ENCODE results near the gene PRKN.

PRKN gene

DNA sequence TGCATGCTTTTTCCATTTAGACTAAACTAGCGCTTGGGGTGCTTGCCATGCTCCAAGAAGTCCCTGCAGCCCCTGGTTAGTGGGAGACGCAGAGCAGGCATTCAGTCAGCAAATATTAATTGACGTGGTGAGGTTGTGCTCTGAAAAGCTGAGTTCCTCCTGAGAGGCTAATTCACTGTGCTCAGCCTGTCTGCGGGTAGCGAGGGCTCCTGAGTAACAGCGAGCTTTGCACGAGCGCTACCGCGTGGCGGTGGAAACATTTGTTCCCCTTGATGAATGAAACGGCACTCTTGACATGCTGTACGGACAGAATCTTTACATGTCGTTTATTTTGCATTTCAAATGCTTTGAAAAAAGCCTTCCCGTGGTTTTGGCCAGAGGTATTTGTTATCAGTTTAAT is 1283.1 kb downstream of the PRKN start:
- DNase-seq (ENCODE audit: low spot score): no peak

- no peak for DNase-seq (ENCODE audit: low spot score)
These were observed 1283.7 kb downstream of the PRKN start for GRCh38 chr6:161443848-161444247.

DNA sequence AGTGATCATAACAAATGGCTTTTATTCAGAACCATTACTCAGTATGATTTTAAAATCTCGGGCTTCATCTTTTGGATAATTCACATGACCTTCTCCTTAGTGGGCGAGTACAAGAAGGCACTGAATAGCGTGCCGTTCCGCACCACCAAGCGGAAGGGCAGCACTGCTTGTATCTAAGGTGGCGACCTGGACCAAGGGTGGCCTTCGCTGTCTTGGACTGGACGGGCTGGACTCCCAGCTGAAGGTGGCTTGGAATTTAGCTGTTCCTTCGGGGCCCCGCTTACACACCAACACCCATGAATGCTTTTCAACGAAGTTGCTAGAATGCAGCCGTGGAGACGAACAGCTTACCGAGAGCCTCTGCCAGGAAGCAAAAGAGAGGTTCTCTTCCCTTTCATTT is 1285.1 kb downstream of the PRKN start:
- DNase-seq (ENCODE audit: low spot score): no peak

- no peak for DNase-seq (ENCODE audit: low spot score)
These were observed 1287.3 kb downstream of the PRKN start for GRCh38 chr6:161440299-161440698.

DNA sequence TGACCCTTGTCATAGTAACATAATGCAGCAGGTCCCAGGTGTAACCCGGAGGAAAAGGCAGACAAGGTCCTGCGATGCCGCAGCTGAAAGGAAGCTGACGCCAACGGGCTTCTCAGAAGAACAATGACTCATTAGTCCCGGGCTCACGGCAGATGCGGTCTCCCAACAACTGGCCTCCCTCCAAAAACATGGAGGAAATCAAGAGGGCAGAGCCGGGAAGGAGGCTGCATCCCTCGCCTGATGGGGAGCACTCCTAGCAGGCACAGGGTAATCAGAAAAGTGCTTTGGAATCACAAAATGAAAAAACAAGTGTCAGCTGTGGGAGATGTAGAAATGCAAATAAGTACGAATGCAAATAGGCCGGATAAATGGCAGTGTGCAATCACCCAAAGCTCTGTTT is 1288.5 kb downstream of the PRKN start:
- DNase-seq (ENCODE audit: low spot score): no peak

DNA sequence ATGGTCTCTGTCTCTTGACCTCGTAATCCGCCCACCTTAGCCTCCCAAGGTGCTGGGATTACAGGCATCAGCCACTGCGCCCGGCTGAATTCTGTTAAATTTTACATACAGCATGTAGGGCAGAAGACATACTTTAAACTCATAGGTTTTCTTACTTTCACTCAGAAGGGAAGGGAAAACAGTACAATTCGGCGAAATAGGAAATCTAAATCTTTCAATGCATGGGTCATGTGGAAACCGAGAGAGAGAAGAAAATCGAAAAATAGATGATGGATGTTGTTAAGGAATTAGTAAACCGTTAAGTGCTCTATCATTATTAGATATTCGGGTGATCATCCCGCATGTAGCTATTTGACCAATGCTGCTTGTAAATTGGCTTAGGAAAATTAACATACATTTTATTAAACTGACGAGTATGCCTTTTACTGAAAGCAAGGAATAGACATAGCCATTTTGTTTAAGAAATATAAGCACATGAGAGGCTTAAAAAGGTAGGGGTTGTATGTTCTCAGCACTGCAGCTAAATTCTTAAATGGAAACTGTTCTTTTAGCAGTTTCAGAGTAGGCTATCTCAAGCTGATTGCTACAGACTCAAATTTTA is 1289.0 kb downstream of the PRKN start:
- no peak for DNase-seq (ENCODE audit: low spot score)

DNA sequence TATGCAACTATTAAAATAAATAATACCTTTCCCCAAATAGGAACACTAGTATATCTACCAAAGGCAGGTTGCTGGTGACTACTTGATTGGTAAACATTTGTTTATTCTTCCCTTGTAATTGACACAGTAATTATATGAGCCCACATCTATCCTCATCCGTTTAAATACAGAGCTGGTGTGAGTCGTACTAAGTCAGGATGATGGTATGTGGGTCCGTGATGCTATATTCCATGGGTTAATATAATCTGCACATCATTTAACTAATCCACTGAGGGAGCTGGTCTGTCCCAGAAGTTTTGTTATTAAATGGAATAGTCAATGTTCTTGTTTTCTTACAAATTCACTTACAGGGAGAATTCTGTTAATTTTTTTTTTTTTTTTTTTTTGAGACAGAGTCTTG is 1289.7 kb downstream of the PRKN start:
- DNase-seq (ENCODE audit: low spot score): no peak

DNA sequence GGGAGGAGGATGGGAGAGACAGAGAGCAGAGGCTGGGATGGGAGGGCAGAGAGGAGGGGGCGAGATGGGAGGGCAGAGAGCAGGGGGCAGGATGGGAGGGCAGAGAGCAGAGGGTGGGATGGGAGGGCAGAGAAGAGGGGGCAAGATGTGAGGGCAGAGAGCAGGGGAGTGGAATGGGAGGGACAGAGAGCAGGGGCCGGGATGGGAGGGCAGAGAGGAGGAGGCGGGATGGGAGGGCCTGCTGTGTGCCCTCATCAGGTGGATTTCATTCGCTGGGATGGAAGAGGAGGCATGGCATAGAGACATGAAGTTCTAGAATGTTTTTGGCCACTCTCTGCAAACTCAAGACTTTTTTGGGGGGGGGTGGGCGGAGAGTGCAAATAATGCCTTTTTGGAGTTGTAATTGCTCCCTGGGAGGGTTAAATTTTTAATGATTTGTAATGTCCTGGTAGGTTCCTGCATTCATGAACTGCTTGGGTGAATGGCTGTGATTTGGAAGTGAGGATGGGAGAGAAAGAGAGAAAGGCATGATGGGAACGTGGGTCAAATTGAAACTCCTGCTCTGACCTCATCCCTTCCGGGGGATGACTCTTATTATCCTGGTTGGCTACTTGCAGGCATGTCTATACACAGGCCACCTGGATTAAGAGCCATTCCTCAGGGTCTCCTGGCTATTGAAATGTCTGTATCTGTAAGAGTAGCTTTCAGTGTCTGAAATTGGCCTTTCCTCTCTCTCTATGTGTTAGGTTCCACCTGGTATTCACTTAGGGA is 1291.3 kb downstream of the PRKN start:
- no peak for DNase-seq (ENCODE audit: low spot score)

DNA sequence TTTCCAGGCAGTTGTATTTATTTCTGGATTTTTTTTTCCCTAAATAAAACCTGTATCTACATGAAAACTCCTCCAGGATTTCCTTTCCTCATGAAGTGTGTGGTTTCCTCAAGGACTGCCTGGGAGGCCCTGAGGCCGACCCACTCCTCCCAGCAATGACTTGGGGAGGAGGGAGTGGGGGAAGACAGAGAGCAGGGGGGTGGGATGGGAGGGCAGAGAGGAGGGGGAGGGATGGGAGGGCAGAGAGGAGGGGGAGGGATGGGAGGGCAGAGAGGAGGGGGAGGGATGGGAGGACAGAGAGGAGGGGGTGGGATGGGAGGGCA is 1291.9 kb downstream of the PRKN start:
- no peak for DNase-seq (ENCODE audit: low spot score)

DNA sequence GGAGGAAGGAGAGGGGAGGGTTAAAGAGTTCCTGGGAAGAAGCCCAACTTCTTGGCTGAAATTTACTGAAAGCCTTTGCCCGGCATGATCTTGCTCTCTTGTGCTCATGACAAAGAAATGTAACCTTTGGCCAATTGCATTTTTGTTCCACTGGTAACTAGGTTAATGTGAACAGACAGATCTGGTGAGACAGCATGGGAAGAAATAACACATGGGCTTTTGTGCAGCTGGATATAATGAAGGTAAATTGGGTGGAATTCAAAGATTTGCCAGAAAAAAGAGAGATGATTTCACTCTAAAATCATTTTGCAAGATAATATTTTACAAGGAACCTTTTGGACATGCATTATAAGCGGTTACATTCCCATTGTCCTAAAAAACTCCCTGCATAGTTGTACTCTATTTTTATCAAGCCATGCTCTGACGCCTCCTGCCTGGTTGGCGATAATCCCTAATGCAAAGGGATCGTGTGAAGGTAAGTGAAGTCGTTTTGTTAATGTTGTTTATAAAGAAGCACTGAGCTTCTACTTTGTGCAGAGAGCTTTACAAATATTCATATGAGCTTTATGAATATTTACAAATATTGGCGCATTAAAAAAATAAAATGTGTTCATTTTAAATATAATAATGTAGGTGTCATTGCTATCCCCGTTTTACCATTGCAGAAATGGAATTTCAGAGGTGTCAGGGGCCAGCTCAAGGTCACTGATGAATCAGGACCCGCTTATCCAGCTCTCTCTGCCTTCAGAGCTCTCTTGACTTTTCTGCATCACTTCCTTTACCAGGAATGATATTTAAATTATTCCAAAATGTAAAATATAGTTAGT is 1292.4 kb downstream of the PRKN start:
- DNase-seq (ENCODE audit: low spot score): no peak

DNA sequence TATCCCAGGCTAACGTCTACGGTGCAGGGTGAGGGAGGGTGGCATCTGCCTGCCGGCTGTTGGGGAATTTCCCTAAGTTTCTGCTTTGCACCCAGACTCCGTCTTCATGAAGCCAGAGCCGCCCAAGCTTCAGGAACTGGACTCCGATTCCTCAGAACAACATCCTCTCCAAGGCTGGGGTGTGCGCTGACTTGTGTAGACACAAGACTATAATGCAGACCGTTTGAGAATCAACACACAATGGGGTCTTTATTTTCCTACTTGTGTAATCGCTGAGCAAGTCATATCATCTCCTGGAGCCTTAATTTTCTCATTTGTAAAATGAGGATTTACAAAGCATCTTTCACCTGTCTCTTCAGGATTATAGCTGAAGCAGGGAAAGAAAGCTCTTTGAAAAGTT is 1293.2 kb downstream of the PRKN start:
- DNase-seq (ENCODE audit: low spot score): no peak

- no peak for DNase-seq (ENCODE audit: low spot score)
These were observed 1295.0 kb downstream of the PRKN start for GRCh38 chr6:161432546-161432945.

- DNase-seq (ENCODE audit: low spot score): no peak
These were observed 1297.6 kb downstream of the PRKN start for GRCh38 chr6:161429921-161430490.

DNA sequence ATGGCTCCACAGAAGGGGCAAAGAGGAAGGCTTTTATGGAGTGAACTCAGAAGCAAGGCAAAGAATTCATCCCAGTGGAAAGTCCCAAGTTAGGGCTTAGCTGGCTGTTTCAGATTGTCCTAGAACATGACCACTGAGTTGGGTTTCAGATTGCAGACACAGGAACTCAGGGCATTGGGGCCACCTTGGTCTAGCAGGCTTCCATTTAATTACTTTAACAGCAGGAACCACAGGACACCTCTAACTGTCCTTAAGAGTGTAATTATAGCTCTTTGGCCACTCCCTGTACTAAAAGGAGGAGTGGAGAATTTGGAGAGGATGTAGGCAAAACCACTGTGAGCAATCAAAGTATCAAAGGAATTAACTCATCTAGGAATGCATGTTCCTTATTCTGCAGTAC is 1303.1 kb downstream of the PRKN start:
- DNase-seq (ENCODE audit: low spot score): no peak

GRCh38 chr6:161422710-161423680 is 1304.6 kb downstream of the PRKN start:
- no peak for DNase-seq (ENCODE audit: low spot score)

DNA sequence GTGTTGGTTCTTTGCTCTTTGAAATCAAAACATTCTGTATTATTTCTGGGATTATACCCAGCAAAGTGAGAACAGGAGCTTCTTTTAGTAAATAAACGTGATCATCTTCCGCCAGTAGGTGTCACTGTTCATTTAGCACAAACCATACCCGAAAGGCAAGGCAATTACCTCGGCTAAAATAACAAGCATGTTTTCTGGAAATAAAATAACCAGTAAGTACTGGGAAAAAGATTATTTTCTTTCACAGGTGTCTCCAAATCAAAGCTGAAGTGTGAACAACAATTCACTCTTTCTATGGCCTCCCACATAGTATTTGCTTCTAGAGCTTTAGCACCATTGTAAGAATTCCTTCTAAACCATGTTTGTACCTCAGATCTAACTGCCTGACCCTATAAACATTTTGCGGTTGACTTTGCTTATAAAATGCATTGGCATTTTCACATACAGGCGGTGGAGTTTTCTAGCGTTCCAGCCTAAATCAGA is 1309.1 kb downstream of the PRKN start:
- peak; percentile 35 for DNase-seq (ENCODE audit: low spot score)

DNA sequence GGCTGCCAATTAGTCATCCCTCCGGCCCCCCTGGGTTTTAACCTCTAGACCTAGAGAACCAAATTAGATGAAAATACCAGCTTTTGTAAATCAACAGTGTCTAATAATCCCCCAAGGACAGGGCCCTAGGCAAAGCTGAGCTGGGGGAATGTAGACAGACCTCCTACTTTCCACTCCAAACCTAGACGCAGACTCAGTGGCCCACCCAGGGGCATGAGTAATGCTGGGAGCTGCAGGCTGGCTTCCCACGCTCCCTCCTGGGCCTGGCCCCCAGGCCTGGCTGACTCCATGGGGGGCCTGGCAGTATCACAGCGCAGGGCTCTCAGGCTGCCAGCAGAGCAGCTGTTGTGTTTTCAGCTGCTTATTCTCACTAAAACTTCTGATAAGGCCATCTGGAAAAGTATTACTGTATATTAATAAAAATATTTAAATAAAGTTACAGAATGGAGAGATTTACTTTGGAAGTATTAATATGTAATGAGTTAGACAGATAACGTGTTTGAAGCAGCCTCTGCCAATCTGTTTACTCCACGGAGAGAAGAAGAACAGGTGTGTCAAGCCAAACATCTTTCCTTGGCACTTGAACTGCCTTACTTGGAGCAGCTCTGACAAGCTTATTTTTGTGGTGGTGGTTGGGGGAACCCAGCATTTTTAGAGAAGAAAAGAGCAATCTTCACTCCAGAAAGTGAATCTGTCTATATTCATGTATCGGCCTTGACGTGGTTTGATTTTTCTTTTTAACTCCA is 1309.7 kb downstream of the PRKN start:
- no peak for DNase-seq (ENCODE audit: low spot score)

DNA sequence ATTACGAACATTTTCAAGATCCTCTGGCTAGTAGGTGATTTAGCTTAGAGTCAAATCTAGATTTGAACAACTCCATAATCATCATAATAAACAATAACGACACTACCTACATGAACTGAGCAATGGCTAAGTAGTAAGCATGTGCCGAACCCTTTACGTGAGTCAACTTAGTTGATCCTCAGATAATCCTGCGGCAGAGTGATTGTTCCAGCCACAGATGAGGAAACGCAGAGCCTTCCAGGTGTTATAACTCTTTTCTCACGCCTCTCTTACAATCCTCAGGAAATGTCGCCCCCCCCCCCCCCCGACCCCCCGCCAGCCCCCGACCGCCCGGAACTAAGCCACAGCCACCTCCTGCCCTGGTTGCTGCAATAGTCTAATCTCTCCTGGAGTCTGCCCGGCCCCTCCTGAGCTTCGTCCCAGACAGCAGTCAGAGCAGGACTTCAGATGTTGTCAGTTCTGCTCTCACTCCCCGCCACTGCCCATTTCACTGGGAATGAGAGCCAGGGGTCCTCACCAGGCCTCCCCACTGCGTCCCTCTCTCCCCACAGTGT is 1312.2 kb downstream of the PRKN start:
- DNase-seq (ENCODE audit: low spot score): no peak

GRCh38 chr6:161414707-161415106 is 1312.9 kb downstream of the PRKN start:
- DNase-seq (ENCODE audit: low spot score): no peak

GRCh38 chr6:161414180-161414579 is 1313.4 kb downstream of the PRKN start:
- no peak for DNase-seq (ENCODE audit: low spot score)
